Gastroesophageal sphincter (tissue), 4 donors: ENCODE data around the gene ODAD3. TPM values are rescaled to one million over a fixed set of nuclear protein-coding genes. Genes with fewer than 3 reads are reported as not detected.
A peak's percentile ranks its signal among the peaks of the same experiment; 100 is the strongest.
"Not testable (repeated sequence)": the region's sequence is repeated elsewhere in the genome, so short reads cannot be mapped to it uniquely, and the experiment has no call there.

Experiments used
- ATAC-seq: fragments of 150-250 bp; one replicate; pipeline ENCODE4 v1.9.1; 2016; ENCODE audit warnings: mild to moderate bottlenecking, moderate library complexity
- H3K27ac ChIP-seq, 4 donors: fragments of 200-600 bp; sonication (generic) in 3 of 4; 1 replicate in 3 of 4; 2 replicates in 1 of 4; pipeline ENCODE4 v1.5.1; 2016 to 2019
- H3K27me3 ChIP-seq: fragments of 200-600 bp; sonication (generic); one replicate; pipeline ENCODE4 v1.5.1; 2019
- H3K36me3 ChIP-seq, 2 donors: fragments of 200-600 bp; sonication (generic); one replicate each; pipeline ENCODE4 v1.5.1; 2019; ENCODE audit warnings: control low read depth in 1 of 2
- H3K4me1 ChIP-seq, 3 donors: fragments of 200-600 bp; sonication (generic); 1 replicate in 2 of 3; 2 replicates in 1 of 3; pipeline ENCODE4 v1.5.1; 2016 to 2019; ENCODE audit warnings: control low read depth in 2 of 3
- H3K4me3 ChIP-seq, 2 donors: fragments of 200-600 bp; sonication (generic); one replicate each; pipeline ENCODE4 v1.5.1; 2019; ENCODE audit warnings: mild to moderate bottlenecking in 1 of 2, moderate library complexity in 1 of 2
- H3K9me3 ChIP-seq, 3 donors: fragments of 200-600 bp; sonication (generic); one replicate each; pipeline ENCODE4 v1.5.1; 2017 to 2019; ENCODE audit warnings: control low read depth in 2 of 3
- EP300 ChIP-seq: sonication (generic); formaldehyde crosslinking; IDR thresholded peaks from one replicate; pipeline ENCODE4 v1.6.1; 2017; ENCODE audit warnings: antibody characterized with exemption, mild to moderate bottlenecking
- POLR2A ChIP-seq, 2 donors: fragments of 450-650 bp; IDR thresholded peaks; one replicate each; pipeline ENCODE4 v1.6.1; 2017; ENCODE audit warnings: antibody characterized with exemption in 2 of 2, mild to moderate bottlenecking in 2 of 2, moderate library complexity in 1 of 2
- POLR2AphosphoS5 ChIP-seq: sonication (generic); formaldehyde crosslinking; IDR thresholded peaks from one replicate; pipeline ENCODE4 v1.6.1; 2017; ENCODE audit warnings: antibody characterized with exemption
- WGBS, 2 donors: methylation state at CpG; one replicate each; pipeline ENCODE4 v1.1.5; 2018; ENCODE audit warnings: low coverage in 1 of 2; 5-methylcytosine and 5-hydroxymethylcytosine counted together
- total RNA-seq, 4 donors: library from RNA; depleted of rRNA; stranded (reverse); fragments of >200 nt; gene quantifications; one replicate each; pipeline ENCODE4 v1.1.0, GENCODE V29; 2016
- TF ChIP-seq, protein P1 (sequence below), 4 experiments: fragments of 200-600 bp in 2 of 4; fragments of 450-650 bp in 2 of 4; sonication (generic) in 1 of 4; IDR thresholded peaks; one replicate each; pipeline ENCODE4 v1.5.1; 2017 to 2019; ENCODE audit warnings: antibody characterized with exemption in 4 of 4, mild to moderate bottlenecking in 2 of 4, moderate library complexity in 2 of 4

ODAD3 gene
- total RNA-seq, 4 donors from 2014 or later = 0.27 to 1.4 TPM; not detected in 2

DNA sequence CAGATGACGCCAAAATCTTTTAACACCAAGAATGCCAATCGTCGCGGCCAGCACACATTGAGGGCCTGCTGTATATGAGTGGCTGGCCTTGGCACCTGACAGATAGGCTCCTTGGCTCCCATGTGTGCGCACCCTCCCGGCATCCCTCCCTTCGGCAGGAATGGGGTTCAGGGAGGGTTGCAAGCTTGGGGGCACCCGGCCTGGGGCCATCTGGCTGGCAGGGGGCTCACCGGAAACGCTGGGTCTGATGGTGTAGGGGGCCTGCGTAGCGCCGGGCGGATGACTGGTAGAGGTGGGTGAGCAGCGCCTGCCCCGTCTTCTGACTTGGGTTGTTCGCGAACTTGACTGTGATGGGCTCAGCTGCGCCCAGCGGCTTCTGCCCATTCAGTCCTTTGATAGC lies 22.9 kb upstream of the ODAD3 start:
- Histone ChIP-seq H3K27ac (no peak overlapping the region), H3K9me3 (no peaks in the 10 kb centered on the region), H3K4me3 (no peak overlapping the region), H3K4me1 (no peaks in the 10 kb centered on the region), H3K36me3 (no peaks in the 10 kb centered on the region), H3K27me3 (peaks cover 41% of the 10 kb centered on the region)
- ATAC-seq = no peak
- no peak for TF ChIP-seq POLR2AphosphoS5
- no peak for TF ChIP-seq EP300
- TF ChIP-seq POLR2A (IDR thresholded peaks at IDR 0.05) = no peak
- TF ChIP-seq, protein P1, sequence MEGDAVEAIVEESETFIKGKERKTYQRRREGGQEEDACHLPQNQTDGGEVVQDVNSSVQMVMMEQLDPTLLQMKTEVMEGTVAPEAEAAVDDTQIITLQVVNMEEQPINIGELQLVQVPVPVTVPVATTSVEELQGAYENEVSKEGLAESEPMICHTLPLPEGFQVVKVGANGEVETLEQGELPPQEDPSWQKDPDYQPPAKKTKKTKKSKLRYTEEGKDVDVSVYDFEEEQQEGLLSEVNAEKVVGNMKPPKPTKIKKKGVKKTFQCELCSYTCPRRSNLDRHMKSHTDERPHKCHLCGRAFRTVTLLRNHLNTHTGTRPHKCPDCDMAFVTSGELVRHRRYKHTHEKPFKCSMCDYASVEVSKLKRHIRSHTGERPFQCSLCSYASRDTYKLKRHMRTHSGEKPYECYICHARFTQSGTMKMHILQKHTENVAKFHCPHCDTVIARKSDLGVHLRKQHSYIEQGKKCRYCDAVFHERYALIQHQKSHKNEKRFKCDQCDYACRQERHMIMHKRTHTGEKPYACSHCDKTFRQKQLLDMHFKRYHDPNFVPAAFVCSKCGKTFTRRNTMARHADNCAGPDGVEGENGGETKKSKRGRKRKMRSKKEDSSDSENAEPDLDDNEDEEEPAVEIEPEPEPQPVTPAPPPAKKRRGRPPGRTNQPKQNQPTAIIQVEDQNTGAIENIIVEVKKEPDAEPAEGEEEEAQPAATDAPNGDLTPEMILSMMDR (IDR thresholded peaks at IDR 0.05) = no peak
- WGBS, 2 donors = 66 to 100% methylated on average over 3 to 4 of the region's 20 CpGs

DNA sequence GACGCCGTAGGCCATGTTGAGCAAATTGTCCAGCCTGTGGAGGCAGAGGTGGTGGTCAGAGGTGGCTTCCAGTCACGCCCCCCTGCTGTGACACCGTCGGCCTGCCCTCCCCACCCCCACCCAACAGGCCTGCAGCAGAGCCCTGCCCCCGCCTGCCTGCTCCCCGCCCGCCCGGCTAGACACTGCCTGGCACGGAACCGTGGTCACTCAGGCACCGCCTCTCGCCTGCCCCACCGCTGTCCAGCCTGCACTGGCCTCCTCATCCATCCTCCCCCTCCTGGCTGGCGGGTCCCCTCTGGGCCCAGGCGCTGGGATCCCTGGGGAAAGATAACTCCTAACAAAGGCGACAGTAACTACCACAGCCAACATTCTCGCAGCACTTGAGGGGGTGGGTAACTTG lies 22.2 kb upstream of the ODAD3 start:
- ATAC-seq = no peak
- Histone ChIP-seq H3K27ac (no peak overlapping the region), H3K4me3 (no peak overlapping the region), H3K27me3 (peaks cover 44% of the 10 kb centered on the region), H3K4me1 (no peaks in the 10 kb centered on the region), H3K36me3 (no peaks in the 10 kb centered on the region), H3K9me3 (no peaks in the 10 kb centered on the region)
- TF ChIP-seq POLR2AphosphoS5 (no peak), EP300 (no peak), POLR2A (IDR thresholded peaks at IDR 0.05) (no peak)
- TF ChIP-seq, protein P1 (IDR thresholded peaks at IDR 0.05) = no peak
- WGBS, 2 donors = 40% methylated on average over 1 of the region's 18 CpGs; no CpG with 5 or more reads in 1 of the 2 donors

DNA sequence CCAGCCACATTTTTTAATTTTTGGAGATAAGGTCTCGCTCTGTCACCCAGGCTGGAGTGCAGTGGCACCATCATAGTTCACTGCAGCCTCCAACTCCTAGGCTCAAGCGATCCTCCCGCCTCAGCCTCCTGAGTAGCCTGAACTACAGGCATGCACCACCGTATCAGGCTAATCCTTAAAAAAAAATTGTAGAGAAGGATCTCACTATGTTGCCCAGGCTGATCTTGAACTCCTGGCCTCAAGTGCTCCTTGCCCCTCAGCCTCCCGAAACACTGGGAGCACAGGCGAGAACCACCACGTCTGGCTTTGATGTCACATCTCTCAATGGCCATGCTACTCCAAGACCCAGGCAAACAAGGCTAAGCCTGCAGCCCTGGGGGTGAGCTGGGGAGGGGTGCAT lies 21.7 kb upstream of the ODAD3 start:
- H3K27me3 ChIP-seq = peaks cover 47% of the 10 kb centered on the region
- 100% methylated on average over 3 of the region's 7 CpGs; no CpG with 5 or more reads in 1 of the 2 donors for WGBS, 2 donors
- no peak for ATAC-seq
- no peaks in the 10 kb centered on the region for H3K9me3 ChIP-seq
- no peak overlapping the region for H3K4me3 ChIP-seq
- TF ChIP-seq EP300 (no peak), POLR2AphosphoS5 (no peak), POLR2A (IDR thresholded peaks at IDR 0.05) (no peak)
- TF ChIP-seq, protein P1 (IDR thresholded peaks at IDR 0.05) = no peak
- no peaks in the 10 kb centered on the region for H3K36me3 ChIP-seq
- peaks cover 0 to 1% (median 0%) of the 10 kb centered on the region in 3 donors for H3K4me1 ChIP-seq
- H3K27ac ChIP-seq = no peak overlapping the region

DNA sequence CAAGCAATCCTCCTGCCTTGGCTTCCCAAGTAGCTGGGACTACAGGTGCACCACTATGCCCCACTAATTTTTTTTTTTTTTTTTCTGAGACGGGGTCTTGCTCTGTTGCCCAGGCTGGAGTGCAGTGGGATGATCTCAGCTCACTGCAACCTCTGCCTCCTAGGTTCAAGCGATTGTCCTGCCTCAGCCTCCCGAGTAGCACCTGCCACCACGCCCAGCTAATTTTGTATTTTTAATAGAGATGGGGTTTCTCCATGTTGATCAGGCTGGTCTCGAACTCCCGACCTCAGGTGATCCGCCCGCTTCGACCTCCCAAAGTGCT lies 20.3 kb upstream of the ODAD3 start:
- whole genome bisulfite sequencing, 2 donors = 77% methylated on average over 7 of the region's 9 CpGs; no CpG with 5 or more reads in 1 of the 2 donors
- H3K4me3 ChIP-seq, ATAC-seq, H3K9me3 ChIP-seq, H3K27ac ChIP-seq, H3K36me3 ChIP-seq, H3K4me1 ChIP-seq: not testable (repeated sequence)
- peaks cover 45% of the 10 kb centered on the region for H3K27me3 ChIP-seq

DNA sequence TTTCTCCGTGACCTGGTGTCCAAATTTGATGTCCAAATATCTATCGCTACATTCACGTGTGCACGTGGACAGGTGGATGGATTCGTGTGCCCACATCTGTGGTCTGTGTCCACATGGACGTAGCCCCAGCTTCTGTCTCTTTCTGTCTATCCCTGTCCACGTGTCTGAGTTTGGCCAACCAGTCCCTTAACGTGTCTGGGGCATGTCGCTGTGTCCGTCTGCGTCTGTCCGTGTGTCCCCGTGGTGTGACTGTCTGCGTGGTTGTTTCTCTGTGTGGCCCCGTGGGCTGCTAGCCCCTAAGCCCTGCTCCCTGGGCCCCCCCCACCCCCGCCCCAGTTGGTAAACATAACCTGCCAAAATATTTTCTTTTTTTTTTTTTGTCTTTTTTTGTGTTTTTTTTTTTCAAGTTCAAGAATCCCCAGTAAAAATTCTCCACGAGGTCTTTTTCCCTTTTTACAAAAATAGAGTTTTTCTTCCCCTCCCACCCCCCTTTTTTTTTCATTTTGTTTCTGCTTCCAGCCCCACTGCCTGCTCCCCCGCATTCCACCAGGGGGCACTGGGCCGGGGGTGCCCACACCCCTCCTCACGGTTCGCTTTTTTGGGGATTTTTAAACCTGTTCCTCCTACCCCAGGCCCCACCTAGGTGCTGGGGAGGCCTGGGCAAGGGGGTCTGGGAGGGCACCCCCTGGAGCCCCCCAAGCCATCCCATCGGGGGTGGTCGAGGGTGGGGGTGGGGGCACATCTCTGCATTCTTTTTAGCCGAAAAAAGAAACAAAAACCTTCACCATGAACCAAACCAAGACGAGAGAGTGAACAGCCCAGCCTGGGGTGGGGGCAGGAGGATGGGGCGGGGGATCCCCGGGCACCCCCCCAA lies 18.8 kb upstream of the ODAD3 start:
- ATAC-seq = no peak
- no peak for TF ChIP-seq POLR2AphosphoS5
- TF ChIP-seq EP300 = no peak
- TF ChIP-seq, protein P1 (IDR thresholded peaks at IDR 0.05) = peak in 1 of 4 experiments; percentile 30
- Histone ChIP-seq H3K9me3 (no peaks in the 10 kb centered on the region), H3K27ac (no peak overlapping the region), H3K27me3 (peaks cover 32% of the 10 kb centered on the region), H3K4me1 (peaks cover 0 to 4% (median 0%) of the 10 kb centered on the region in 3 donors), H3K36me3 (peaks cover 0 to 24% of the 10 kb centered on the region in 2 donors), H3K4me3 (no peak overlapping the region)
- WGBS, 2 donors = 70 to 73% methylated on average over 5 to 19 of the region's 27 CpGs
